H9 (cell line): ENCODE data around the gene GLYATL1. TPM values are rescaled to one million over a fixed set of nuclear protein-coding genes. Genes with fewer than 3 reads are reported as not detected.

Experiments
- DNase-seq: peaks from one replicate; pipeline ENCODE4 v3.0.0-alpha.2; 2017
- H2AFZ ChIP-seq: one replicate; pipeline ENCODE4 v1.6.1; 2013; ENCODE audit warnings: mild to moderate bottlenecking, low read length, control low read depth, moderate library complexity
- H2AK5ac ChIP-seq: 2 replicates; pipeline ENCODE4 v1.6.1; 2013; ENCODE audit warnings: low read length, control low read depth, mixed read lengths; ENCODE audit not compliant: insufficient read length
- H2BK120ac ChIP-seq: one replicate; pipeline ENCODE4 v1.6.1; 2013; ENCODE audit warnings: low read depth, mild to moderate bottlenecking, low read length, control low read depth, inconsistent platforms; ENCODE audit not compliant: poor library complexity, severe bottlenecking
- H2BK12ac ChIP-seq: 2 replicates; pipeline ENCODE4 v1.6.1; 2013; ENCODE audit warnings: low read length, control low read depth, mixed read lengths, low read depth; ENCODE audit not compliant: insufficient read length
- H2BK15ac ChIP-seq: 2 replicates; pipeline ENCODE4 v1.6.1; 2013; ENCODE audit warnings: low read depth, low read length, control low read depth
- H2BK20ac ChIP-seq: one replicate; pipeline ENCODE4 v1.6.1; 2013; ENCODE audit warnings: low read depth, mild to moderate bottlenecking, low read length, control low read depth, inconsistent platforms; ENCODE audit not compliant: poor library complexity, severe bottlenecking
- H2BK5ac ChIP-seq: 2 replicates; pipeline ENCODE4 v1.6.1; 2013; ENCODE audit warnings: low read length, control low read depth, mixed read lengths; ENCODE audit not compliant: insufficient read length
- H3K14ac ChIP-seq: 2 replicates; pipeline ENCODE4 v1.6.1; 2013; ENCODE audit warnings: low read length, control low read depth; ENCODE audit not compliant: insufficient read depth
- H3K18ac ChIP-seq: 2 replicates; pipeline ENCODE4 v1.6.1; 2013; ENCODE audit warnings: low read depth, mild to moderate bottlenecking, mixed read lengths, low read length, control low read depth; ENCODE audit not compliant: insufficient read length
- H3K23ac ChIP-seq: 2 replicates; pipeline ENCODE4 v1.6.1; 2013; ENCODE audit warnings: low read length, control low read depth, mixed read lengths, low read depth; ENCODE audit not compliant: insufficient read length
- H3K23me2 ChIP-seq: 2 replicates; pipeline ENCODE4 v1.6.1; 2013; ENCODE audit warnings: low read depth, mild to moderate bottlenecking, mixed read lengths, low read length, control low read depth; ENCODE audit not compliant: insufficient read length, poor library complexity, severe bottlenecking
- H3K27ac ChIP-seq: 2 replicates; pipeline ENCODE4 v1.5.1; 2013; ENCODE audit warnings: low read length, control low read depth, mixed read lengths, low read depth; ENCODE audit not compliant: insufficient read length
- H3K27me3 ChIP-seq: 2 replicates; pipeline ENCODE4 v1.6.1; 2013; ENCODE audit warnings: low read length, control low read depth, inconsistent platforms; ENCODE audit not compliant: insufficient read depth
- H3K4ac ChIP-seq: 2 replicates; pipeline ENCODE4 v1.6.1; 2013; ENCODE audit warnings: low read depth, mild to moderate bottlenecking, control low read depth, inconsistent platforms, low read length, moderate library complexity
- H3K4me1 ChIP-seq: 2 replicates; pipeline ENCODE4 v1.6.1; 2013; ENCODE audit warnings: low read length, control low read depth, inconsistent platforms; ENCODE audit not compliant: insufficient read depth
- H3K4me2 ChIP-seq: 2 replicates; pipeline ENCODE4 v1.6.1; 2013; ENCODE audit warnings: low read length, control low read depth, mixed read lengths; ENCODE audit not compliant: insufficient read length, insufficient read depth
- H3K56ac ChIP-seq: 2 replicates; pipeline ENCODE4 v1.6.1; 2013; ENCODE audit warnings: low read depth, mild to moderate bottlenecking, mixed read lengths, low read length, control low read depth; ENCODE audit not compliant: insufficient read length
- H3K79me1 ChIP-seq: 2 replicates; pipeline ENCODE4 v1.6.1; 2013; ENCODE audit warnings: low read depth, mild to moderate bottlenecking, moderate library complexity, low read length, control low read depth, inconsistent platforms; ENCODE audit not compliant: insufficient read depth, poor library complexity, severe bottlenecking
- H3K79me2 ChIP-seq: 2 replicates; pipeline ENCODE4 v1.6.1; 2013; ENCODE audit warnings: low read length, control low read depth, inconsistent platforms; ENCODE audit not compliant: insufficient read depth
- H3K9ac ChIP-seq: 2 replicates; pipeline ENCODE4 v1.6.1; 2013; ENCODE audit warnings: low read length, control low read depth, mixed read lengths; ENCODE audit not compliant: insufficient read length; ENCODE audit errors: extremely low read depth
- H3K9me3 ChIP-seq: one replicate; pipeline ENCODE4 v1.6.1; 2013; ENCODE audit warnings: low read depth, low read length, inconsistent platforms; ENCODE audit not compliant: control insufficient read depth
- H3T11ph ChIP-seq: one replicate; pipeline ENCODE4 v1.6.1; 2013; ENCODE audit warnings: mild to moderate bottlenecking, low read length, control low read depth, inconsistent platforms
- H4K20me1 ChIP-seq: one replicate; pipeline ENCODE4 v1.6.1; 2013; ENCODE audit not compliant: control insufficient read depth, insufficient read length, insufficient read depth
- H4K5ac ChIP-seq: 2 replicates; pipeline ENCODE4 v1.6.1; 2013; ENCODE audit warnings: low read depth, mild to moderate bottlenecking, mixed read lengths, low read length, control low read depth; ENCODE audit not compliant: insufficient read length
- H4K8ac ChIP-seq: replicated peaks from 2 replicates; pipeline ENCODE4 v1.6.1; 2013; ENCODE audit warnings: low read length, control low read depth, mixed read lengths, low read depth; ENCODE audit not compliant: insufficient read length
- H4K91ac ChIP-seq: 2 replicates; pipeline ENCODE4 v1.6.1; 2013; ENCODE audit warnings: low read depth, mild to moderate bottlenecking, moderate library complexity, mixed read lengths, low read length, control low read depth; ENCODE audit not compliant: insufficient read length
- H3K27ac Mint-ChIP-seq, 3 experiments: 2 replicates in 2 of 3; 3 replicates in 1 of 3; pipeline ENCODE4 v1.8.0; 2020 to 2021; ENCODE audit warnings: mixed read lengths in 3 of 3, mild to moderate bottlenecking in 1 of 3, moderate library complexity in 1 of 3
- H3K27me3 Mint-ChIP-seq: 2 replicates; pipeline ENCODE4 v1.8.0; 2021; ENCODE audit warnings: low read depth, mild to moderate bottlenecking, moderate library complexity, mixed read lengths
- H3K36me3 Mint-ChIP-seq, 3 experiments: 2 replicates in 2 of 3; 3 replicates in 1 of 3; pipeline ENCODE4 v1.8.0; 2020 to 2021; ENCODE audit warnings: low read depth in 3 of 3, mixed read lengths in 3 of 3; ENCODE audit not compliant: insufficient read depth in 1 of 3
- H3K4me1 Mint-ChIP-seq, 2 experiments: 2 replicates each; pipeline ENCODE4 v1.8.0; 2020; ENCODE audit warnings: mixed read lengths in 2 of 2
- H3K4me3 Mint-ChIP-seq, 2 experiments: 2 replicates in 1 of 2; 3 replicates in 1 of 2; pipeline ENCODE4 v1.8.0; 2020 to 2021; ENCODE audit warnings: mild to moderate bottlenecking in 2 of 2, mixed read lengths in 2 of 2, moderate library complexity in 1 of 2
- H3K9me3 Mint-ChIP-seq, 2 experiments: 2 replicates in 1 of 2; 3 replicates in 1 of 2; pipeline ENCODE4 v1.8.0; 2020; ENCODE audit warnings: mild to moderate bottlenecking in 2 of 2, mixed read lengths in 2 of 2, moderate library complexity in 1 of 2
- CTCF ChIP-seq: fragments of 200-600 bp; sonication (generic); conservative IDR thresholded peaks from 3 replicates; pipeline ENCODE4 v1.8.0; 2021; ENCODE audit warnings: antibody characterized with exemption, mild to moderate bottlenecking
- WGBS: extraction: QIAGEN DNeasy Blood & Tissue Kit; methylation state at CpG from one replicate; pipeline ENCODE4 v1.1.7; 2013; ENCODE audit warnings: missing lambda C conversion rate, low lambda C conversion rate, mixed read lengths; ENCODE audit not compliant: insufficient read length; ENCODE audit errors: extremely low coverage; 5-methylcytosine and 5-hydroxymethylcytosine counted together
- total RNA-seq: library from RNA; stranded (reverse); gene quantifications from 2 replicates; pipeline ENCODE4 v1.2.1, GENCODE V29; 2021

Gene GLYATL1
- total RNA-seq, 1 experiment from 2014 or later, result 2.8 TPM

- Histone ChIP-seq H3K18ac (no peak overlapping the region), H2BK15ac (no peak overlapping the region), H3K23ac (no peak overlapping the region), H4K20me1 (no peaks in the 10 kb centered on the region), H3K4me1 (no peaks in the 10 kb centered on the region), H3K27ac (no peak overlapping the region), H2BK5ac (no peak overlapping the region), H2BK120ac (no peak overlapping the region), H3K4me2 (no peak overlapping the region), H3K23me2 (peaks cover 6% of the 10 kb centered on the region), H3K56ac (no peak overlapping the region), H3K79me1 (no peaks in the 10 kb centered on the region), H4K8ac (no peak overlapping the region), H3K9ac (no peak overlapping the region), H4K91ac (no peak overlapping the region), H2BK12ac (no peak overlapping the region), H2AK5ac (no peak overlapping the region), H3K14ac (no peak overlapping the region), H3K9me3 (no peaks in the 10 kb centered on the region), H3K27me3 (peaks cover 11% of the 10 kb centered on the region), H3K4ac (no peak overlapping the region), H3K79me2 (no peaks in the 10 kb centered on the region), H3T11ph (no peak overlapping the region), H4K5ac (no peak overlapping the region), H2BK20ac (no peak overlapping the region), H2AFZ (no peak overlapping the region)
- peaks cover 55% of the 10 kb centered on the region for H3K27me3 Mint-ChIP-seq
- no peak for DNase-seq
- TF ChIP-seq CTCF, result no peak
- no peak overlapping the region for H3K4me3 Mint-ChIP-seq
- no peak overlapping the region for H3K27ac Mint-ChIP-seq
- H3K4me1 Mint-ChIP-seq, result peaks cover 4 to 8% of the 10 kb centered on the region in 2 experiments; a peak in 3 of 4 replicates
- no CpG with 5 or more reads among the region's 6 CpGs for WGBS
- H3K9me3 Mint-ChIP-seq, result peaks cover 0 to 3% of the 10 kb centered on the region in 2 experiments; a peak in 1 of 5 replicates
- no peaks in the 10 kb centered on the region; a peak in 2 of 7 replicates for H3K36me3 Mint-ChIP-seq
Observed at GRCh38 chr11:58965246-58965985, 26.1 kb downstream of the GLYATL1 start.
